Thyroid gland (tissue), 4 donors: ENCODE results near the gene SYCE1.

Experiments
- POLR2A ChIP-seq, 2 donors: fragments of 450-650 bp; IDR thresholded peaks; one replicate each; pipeline ENCODE4 v1.6.1; 2017; ENCODE audit warnings: antibody characterized with exemption in 2 of 2, mild to moderate bottlenecking in 2 of 2, moderate library complexity in 1 of 2
- TF ChIP-seq, protein P1 (sequence below), 6 experiments: fragments of 200-600 bp in 3 of 6; fragments of 450-650 bp in 3 of 6; sonication (generic) in 3 of 6; IDR thresholded peaks; one replicate each; pipeline ENCODE4 v1.5.1; 2016 to 2019; ENCODE audit warnings: antibody characterized with exemption in 6 of 6, mild to moderate bottlenecking in 2 of 6, inconsistent platforms in 1 of 6, moderate library complexity in 1 of 6

DNA sequence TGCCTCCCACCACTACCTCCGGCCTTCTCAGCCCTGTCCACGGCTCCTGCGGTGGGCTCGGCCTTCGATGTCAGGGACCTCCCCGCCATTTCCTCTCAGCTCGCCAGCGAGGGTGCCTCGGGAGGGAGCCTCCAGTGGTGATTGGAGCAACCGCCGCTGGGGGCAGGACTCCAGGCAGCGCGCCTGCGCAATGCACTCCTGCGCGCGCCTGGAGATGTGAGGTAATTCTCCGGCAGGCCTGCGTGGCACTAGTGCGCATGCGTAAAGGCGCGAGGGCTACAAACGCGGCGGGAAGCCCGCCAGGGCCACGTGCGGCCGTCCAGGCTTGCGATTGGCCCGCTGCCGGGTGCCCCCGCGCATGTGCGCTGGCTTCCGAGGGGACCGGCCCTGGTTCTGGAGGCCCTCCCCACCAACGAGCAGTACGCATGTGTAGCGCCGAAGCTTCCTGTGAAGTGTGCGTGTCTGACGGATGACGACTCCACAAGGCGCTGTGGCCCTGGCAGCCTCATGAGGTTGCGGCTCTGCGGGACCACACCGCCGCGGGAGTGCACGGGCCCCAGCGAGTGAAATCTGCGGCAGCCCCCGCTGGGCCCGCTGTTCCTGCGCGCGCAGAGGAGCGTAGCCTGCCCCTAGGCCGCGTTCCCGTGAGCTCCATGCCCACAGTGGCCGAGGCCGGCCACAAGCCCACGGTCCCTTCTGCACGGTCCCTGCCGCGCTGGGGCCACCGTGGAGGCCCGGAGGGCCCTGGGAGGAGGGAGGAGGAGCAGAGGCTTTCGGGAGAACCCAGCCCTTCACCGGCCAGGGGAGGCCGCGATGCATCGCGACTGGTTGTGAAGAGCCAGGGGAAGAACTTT lies at the start of gene SYCE1:
- TF ChIP-seq, protein P1, sequence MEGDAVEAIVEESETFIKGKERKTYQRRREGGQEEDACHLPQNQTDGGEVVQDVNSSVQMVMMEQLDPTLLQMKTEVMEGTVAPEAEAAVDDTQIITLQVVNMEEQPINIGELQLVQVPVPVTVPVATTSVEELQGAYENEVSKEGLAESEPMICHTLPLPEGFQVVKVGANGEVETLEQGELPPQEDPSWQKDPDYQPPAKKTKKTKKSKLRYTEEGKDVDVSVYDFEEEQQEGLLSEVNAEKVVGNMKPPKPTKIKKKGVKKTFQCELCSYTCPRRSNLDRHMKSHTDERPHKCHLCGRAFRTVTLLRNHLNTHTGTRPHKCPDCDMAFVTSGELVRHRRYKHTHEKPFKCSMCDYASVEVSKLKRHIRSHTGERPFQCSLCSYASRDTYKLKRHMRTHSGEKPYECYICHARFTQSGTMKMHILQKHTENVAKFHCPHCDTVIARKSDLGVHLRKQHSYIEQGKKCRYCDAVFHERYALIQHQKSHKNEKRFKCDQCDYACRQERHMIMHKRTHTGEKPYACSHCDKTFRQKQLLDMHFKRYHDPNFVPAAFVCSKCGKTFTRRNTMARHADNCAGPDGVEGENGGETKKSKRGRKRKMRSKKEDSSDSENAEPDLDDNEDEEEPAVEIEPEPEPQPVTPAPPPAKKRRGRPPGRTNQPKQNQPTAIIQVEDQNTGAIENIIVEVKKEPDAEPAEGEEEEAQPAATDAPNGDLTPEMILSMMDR (IDR thresholded peaks at IDR 0.05), result peak in 1 of 6 experiments; percentile 36
- no peak for TF ChIP-seq POLR2A (IDR thresholded peaks at IDR 0.05)
